Stimulated activated CD4-positive, alpha-beta T cell treated with anti-CD3 and anti-CD28 coated beads, TNF-alpha, amount 100 ng/mL, for 24 hours (primary cell): ENCODE data around the gene VAV3.

Experiments used
- DNase-seq, 3 experiments: peaks; one replicate each; pipeline ENCODE4 v3.0.0-alpha.2; 2020; ENCODE audit warnings: low read depth in 3 of 3

The VAV3 gene

GRCh38 chr1:107840725-107841124, 124.3 kb downstream of the VAV3 start:
- DNase-seq, result no peak

- no peak for DNase-seq
Observed at GRCh38 chr1:107838056-107838455, 126.9 kb downstream of the VAV3 start.

DNA sequence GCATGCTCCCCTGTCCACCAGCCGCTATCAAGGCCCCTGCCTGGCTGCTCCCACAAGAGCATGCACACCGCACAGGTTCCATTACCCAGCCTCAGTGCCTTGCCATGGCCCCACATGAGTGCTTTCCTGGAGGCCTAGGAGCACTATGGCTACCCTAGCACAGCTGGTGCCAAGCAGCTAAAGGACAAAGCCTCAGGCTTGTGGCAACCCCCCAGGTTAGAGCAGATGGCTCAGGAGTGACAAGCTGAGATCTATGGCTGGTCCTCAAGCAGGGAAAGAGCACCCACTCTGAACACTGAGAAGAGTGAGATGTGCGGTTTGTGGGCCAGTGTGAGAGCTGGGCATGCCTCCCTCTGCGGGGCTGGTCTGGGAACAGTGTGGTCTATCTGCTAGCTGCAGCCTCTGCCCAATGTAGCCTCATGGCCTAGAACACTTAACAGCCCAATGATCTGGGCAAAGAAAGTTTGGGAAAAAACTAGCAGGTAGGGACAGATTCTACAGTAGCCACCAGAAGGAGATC, 129.8 kb downstream of the VAV3 start:
- no peak for DNase-seq

DNA sequence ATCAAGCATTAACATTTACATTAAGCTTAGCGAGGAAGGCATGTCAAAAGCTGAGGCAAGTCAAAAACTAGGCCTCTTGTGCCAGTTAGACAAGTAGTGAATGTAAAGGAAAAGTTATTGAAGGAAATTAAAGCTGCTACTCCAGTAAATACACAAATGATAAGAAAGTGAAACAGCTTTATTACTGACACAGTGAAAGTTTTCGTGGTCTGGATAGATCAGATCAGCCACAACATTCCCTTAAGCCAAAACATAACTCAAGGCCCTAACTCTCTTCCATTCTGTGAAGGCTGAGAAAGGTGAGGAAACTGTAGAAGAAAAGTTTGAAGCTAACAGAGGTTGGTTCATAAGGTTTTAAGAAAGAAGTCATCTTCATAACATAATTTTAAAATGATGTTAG, 131.9 kb downstream of the VAV3 start:
- no peak for DNase-seq

DNA sequence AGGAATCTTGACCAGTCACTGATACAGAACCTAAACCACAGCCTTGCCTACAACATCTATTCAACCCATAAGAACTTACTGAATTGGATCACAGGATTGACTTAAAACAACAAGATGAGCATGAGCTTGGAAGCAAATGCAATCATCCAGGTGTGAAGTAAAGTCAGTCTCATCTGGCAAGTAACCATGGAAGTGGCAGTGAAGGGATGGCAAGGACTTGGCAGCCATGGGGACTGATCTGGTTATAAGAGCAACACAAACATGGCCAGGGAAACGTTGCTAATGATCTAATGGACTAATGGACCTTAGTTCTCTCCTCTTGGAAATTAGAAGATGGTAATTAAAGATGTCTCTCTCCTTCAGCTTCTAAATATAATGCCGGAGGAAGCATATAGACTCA, 133.1 kb downstream of the VAV3 start:
- DNase-seq, result no peak

- DNase-seq, result no peak
Observed at GRCh38 chr1:107830526-107830925, 134.5 kb downstream of the VAV3 start.

- no peak for DNase-seq
Observed at GRCh38 chr1:107830075-107830474, 134.9 kb downstream of the VAV3 start.

- DNase-seq, result no peak
Observed at GRCh38 chr1:107829036-107829770, 135.8 kb downstream of the VAV3 start.

GRCh38 chr1:107824946-107825345, 140.0 kb downstream of the VAV3 start:
- no peak for DNase-seq

DNA sequence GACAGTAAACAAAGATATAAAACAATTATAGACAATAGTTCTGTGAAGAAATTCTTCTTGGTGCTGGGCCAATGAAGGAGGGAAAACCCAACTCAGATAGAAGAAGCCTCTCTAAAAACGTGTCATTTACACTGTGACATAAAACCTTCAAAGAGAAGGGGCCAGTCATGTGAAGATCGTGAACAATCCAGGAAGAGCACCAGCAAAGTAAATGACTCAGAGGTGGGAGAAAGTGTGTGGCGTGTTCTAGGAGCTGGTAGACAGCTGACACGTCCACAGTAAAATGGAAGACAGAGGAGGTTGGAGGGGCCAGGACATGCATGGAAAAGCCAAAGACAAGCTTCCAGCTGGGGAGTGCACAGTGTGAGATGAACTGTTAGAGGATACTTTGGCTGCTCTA, 143.6 kb downstream of the VAV3 start:
- no peak for DNase-seq

GRCh38 chr1:107820801-107821200, 144.2 kb downstream of the VAV3 start:
- no peak for DNase-seq

DNA sequence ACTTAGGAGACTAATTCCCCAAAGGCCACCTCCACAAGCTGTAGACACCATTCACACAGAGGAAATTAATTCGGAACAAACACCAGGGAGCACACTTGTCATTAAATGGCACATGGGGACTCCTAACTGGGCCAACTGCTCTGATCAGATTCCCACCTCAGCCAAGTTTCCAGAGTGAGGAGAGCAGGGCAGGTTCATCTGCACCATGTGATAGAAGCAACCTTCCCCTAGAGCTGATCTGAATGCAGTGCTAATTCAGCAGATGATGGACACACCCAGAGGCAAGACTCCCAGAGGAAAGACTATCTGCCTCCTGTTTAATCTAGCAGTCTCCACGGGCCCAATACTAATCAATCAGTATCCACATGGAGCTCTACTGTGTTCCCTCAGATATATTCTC, 147.0 kb downstream of the VAV3 start:
- no peak for DNase-seq

GRCh38 chr1:107817206-107817605, 147.8 kb downstream of the VAV3 start:
- no peak for DNase-seq

DNA sequence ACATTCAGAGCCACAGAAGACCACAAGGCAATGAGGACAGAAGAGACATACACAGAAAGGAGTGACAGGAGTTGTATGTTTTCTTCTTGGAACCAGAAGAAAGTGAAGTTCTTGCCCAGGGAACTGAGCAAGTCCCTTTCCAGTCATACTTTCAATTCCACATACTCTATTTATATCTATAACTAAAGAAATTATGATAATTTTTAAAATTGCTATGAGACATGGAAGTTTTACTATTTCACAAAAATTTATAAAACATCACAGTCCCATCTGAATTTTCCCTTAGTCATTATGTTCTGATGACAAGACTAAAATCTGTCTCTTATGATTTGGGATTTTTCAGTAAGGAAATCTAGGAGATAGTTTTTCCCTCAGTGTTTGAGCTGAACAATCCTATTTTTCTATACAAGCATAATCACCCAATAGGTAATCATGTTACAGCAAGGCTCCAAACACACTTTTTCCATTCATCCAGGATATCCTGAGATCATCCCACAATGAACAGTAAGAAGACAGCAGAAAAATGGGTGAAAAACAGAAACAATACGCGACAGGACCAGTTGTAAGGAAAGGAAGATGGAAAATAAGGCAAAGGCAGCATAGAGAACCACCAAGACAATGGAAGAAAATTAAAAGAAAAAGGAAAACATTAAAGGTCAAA, 154.6 kb downstream of the VAV3 start:
- DNase-seq, result no peak

DNA sequence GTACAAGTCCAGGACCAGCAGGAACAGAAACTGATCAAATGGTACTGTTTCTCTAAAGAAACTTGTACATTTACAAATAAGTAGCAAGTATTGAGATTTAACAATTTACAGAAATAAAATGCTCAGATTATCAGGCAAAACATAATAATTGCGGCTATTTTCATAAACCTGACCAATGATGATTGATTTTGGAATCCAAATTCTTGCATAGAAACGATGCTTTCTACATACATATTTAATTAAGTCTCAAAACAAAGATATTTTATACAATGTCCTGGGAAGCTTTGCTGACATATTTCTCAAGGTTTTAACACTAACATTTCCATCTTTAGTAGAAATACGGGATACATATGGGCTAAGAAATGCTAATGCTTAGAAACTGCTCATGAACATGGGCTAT, 157.1 kb downstream of the VAV3 start:
- DNase-seq, result no peak

- DNase-seq, result no peak
Observed at GRCh38 chr1:107807405-107807804, 157.6 kb downstream of the VAV3 start.

DNA sequence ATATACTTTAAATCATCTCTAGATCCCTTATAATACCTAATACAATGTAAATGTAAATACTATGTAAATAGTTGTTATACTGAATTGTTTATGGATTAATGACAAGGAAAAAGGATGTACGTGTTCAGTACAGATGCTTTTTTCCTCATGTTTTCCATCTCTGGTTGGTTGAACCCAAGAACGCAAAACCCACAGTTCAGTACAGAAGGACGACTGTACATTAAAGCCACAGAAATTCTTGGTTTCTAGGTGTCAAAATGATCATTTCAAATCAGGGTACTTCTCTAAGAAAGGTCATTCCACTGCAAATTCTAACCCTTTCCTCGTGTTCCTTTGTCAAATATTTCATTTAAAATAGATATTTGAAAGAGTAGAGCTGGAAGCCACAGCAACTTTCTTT, 158.1 kb downstream of the VAV3 start:
- no peak for DNase-seq

GRCh38 chr1:107804741-107805140, 160.2 kb downstream of the VAV3 start:
- no peak for DNase-seq

DNA sequence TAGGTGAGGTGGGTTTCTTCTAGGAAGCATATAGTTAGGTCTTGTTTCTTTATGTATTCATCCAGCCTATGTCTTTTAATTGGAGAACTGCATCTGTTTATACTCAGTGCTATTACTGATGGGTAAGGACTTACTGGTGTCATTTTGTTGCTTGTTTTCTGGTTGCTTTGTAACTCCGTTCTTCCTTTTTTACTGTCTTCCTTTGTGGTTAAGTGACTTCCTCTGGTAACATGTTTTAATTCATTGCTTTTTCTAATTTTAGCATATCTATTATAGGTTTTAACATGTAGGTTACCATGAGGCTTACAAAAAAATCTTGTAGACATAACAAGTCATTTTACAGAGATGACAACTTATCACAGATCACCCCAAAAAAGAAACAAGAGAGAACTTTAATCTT, 160.8 kb downstream of the VAV3 start:
- no peak for DNase-seq

DNA sequence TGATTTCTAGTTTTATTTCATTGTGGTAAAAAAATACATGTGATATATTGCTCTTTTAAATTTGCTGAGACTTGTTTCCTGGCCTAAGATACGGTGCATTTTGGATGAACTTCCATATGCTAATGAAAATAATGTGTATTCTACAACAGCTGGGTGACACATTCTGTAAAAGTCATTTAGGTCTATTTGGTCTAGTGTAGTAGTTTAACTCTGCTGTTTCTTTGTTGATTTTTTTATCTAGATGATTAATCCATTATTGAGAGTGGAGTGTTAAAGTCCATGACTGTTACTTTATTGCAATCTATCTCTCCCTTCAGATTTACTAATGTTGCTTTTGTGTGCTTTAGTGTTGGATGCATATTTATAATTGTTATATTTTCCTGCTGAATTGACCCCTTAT, 161.4 kb downstream of the VAV3 start:
- DNase-seq, result no peak

DNA sequence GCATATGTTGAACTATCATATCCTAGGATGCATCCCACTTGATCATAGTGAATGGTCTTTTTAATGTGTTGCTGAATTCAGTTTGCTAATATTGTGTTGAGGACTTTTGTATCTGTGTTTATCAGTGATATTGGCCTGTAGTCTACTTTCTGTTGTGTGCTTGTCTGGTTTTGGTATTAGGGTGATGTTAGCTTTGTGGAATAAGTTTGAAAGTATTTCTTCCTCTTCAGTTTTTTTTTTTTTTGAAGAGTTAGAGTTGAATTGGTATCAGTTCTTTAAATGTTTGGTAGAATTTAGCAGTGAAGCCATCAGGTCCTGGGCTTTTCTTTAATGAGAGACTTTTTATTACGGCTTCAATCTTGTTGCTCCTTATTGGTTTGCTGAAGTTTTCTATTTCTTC, 162.3 kb downstream of the VAV3 start:
- no peak for DNase-seq

- no peak for DNase-seq
Observed at GRCh38 chr1:107795994-107796393, 169.0 kb downstream of the VAV3 start.

DNA sequence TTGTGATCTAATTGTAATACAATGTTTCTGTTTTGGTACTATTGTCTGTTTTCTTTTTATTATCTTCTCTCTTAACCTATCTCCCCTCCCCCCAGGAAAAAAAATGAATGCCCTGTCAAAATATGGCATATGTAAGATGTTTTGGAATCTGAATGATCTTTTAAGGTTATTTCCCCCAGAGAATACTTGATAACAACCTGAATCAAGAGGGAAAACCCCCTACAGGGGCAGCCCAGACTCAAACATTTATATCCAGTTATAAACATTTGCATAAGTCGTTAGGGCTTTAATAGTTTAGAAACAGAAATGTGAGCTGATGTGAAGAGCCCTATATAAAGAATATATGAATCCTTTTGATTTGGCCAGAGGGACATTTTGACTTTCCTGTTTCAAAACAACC, 169.5 kb downstream of the VAV3 start:
- DNase-seq, result no peak

DNA sequence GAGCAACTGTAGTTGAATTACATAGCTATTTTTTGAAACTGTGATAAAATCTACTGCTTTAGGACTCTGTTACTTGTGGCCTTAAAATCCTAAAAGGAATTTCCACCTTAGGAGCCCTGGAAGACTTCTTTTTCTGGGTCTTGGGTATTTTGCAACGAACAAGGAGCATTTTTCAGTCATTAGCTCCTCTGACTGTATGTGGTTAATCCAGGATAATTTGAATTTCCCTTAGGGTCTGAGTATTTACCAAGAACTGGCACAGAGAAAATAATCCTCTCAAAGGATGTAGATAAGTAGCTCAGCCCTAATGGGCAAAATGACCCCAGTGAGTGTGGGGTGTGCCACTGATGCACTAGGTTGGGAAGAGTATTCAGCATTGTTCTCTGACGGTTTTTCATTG, 170.4 kb downstream of the VAV3 start:
- DNase-seq, result no peak
